ENCODE measurements around the gene PPEF1.

The PPEF1 gene

GRCh38 chrX:18707426-18708049 lies at the start of gene PPEF1:
Gene PPEF1, plus strand, starts transcription at chrX:18707645. Its CDS starts 136 bp downstream, at chrX:18707781.
- DNase-seq: no peak

GRCh38 chrX:18661273-18661672 lies 46.2 kb upstream of the PPEF1 start:
- no peak for DNase-seq

GRCh38 chrX:18664947-18665346 lies 42.5 kb upstream of the PPEF1 start:
- DNase-seq: no peak

- DNase-seq: no peak
Observed at GRCh38 chrX:18666614-18667013, 40.8 kb upstream of the PPEF1 start.

GRCh38 chrX:18668071-18668835 lies 39.2 kb upstream of the PPEF1 start:
- no peak for DNase-seq

- DNase-seq: no peak
Observed at GRCh38 chrX:18672008-18672407, 35.4 kb upstream of the PPEF1 start, which contains the start of gene RS1. Gene RS1, minus strand, starts transcription at chrX:18672108. Its CDS starts 40 bp downstream, at chrX:18672068.

- no peak for DNase-seq
Observed at GRCh38 chrX:18674417-18674787, 33.0 kb upstream of the PPEF1 start.

GRCh38 chrX:18674788-18675735 lies 32.4 kb upstream of the PPEF1 start:
- DNase-seq: no peak

- no peak for DNase-seq
Observed at GRCh38 chrX:18676050-18676449, 31.4 kb upstream of the PPEF1 start.

GRCh38 chrX:18676470-18676869 lies 31.0 kb upstream of the PPEF1 start:
- no peak for DNase-seq

GRCh38 chrX:18677161-18677869 lies 30.1 kb upstream of the PPEF1 start:
- DNase-seq: no peak

GRCh38 chrX:18681996-18682395 lies 25.4 kb upstream of the PPEF1 start:
- no peak for DNase-seq

- DNase-seq: no peak
Observed at GRCh38 chrX:18682979-18683387, 24.5 kb upstream of the PPEF1 start.

- no peak for DNase-seq
Observed at GRCh38 chrX:18687856-18688495, 19.5 kb upstream of the PPEF1 start.

- no peak for DNase-seq
Observed at GRCh38 chrX:18691431-18691830, 16.0 kb upstream of the PPEF1 start.

GRCh38 chrX:18692541-18692940 lies 14.9 kb upstream of the PPEF1 start:
- no peak for DNase-seq

- no peak for DNase-seq
Observed at GRCh38 chrX:18696653-18697052, 10.8 kb upstream of the PPEF1 start.

GRCh38 chrX:18698737-18699650 lies 8.5 kb upstream of the PPEF1 start:
- no peak for DNase-seq

- no peak for DNase-seq
Observed at GRCh38 chrX:18701621-18702361, 5.7 kb upstream of the PPEF1 start.
